Loucy (cell line): ENCODE results near the gene IL17F.

ENCODE experiments used
- EZH2phosphoT487 ChIP-seq: fragments of 200-600 bp; IDR thresholded peaks from 2 replicates; pipeline ENCODE4 v1.6.1; 2018; ENCODE audit warnings: antibody characterized with exemption, mild to moderate bottlenecking, moderate library complexity, borderline replicate concordance
- TF ChIP-seq, protein P1 (sequence below): fragments of 200-600 bp; sonication (generic); conservative IDR thresholded peaks from 2 replicates; pipeline ENCODE4 v1.5.1; 2014; ENCODE audit warnings: mild to moderate bottlenecking, antibody characterized with exemption, low read length

DNA sequence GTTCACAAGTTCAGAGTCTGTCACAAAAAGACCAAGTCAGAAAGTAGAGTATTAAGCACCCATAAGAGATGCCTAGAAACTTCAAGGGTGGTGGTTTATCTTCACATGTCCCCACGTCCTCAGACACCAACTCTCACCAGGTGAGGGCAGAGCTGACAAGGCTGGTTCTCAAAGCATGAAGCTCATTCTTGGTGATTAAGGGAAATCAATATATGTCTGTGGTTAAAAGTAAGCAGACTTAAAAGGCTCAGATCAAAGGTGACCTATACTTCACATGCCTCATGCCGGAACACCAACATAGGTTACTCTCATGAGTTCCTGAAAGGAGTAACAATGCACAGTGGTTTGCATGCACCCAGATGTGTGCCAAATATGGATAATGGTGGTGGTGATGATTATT, 31.2 kb downstream of the IL17F start:
- TF ChIP-seq, protein P1, sequence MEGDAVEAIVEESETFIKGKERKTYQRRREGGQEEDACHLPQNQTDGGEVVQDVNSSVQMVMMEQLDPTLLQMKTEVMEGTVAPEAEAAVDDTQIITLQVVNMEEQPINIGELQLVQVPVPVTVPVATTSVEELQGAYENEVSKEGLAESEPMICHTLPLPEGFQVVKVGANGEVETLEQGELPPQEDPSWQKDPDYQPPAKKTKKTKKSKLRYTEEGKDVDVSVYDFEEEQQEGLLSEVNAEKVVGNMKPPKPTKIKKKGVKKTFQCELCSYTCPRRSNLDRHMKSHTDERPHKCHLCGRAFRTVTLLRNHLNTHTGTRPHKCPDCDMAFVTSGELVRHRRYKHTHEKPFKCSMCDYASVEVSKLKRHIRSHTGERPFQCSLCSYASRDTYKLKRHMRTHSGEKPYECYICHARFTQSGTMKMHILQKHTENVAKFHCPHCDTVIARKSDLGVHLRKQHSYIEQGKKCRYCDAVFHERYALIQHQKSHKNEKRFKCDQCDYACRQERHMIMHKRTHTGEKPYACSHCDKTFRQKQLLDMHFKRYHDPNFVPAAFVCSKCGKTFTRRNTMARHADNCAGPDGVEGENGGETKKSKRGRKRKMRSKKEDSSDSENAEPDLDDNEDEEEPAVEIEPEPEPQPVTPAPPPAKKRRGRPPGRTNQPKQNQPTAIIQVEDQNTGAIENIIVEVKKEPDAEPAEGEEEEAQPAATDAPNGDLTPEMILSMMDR: peak; percentile 63
- no peak for TF ChIP-seq EZH2phosphoT487
